ENCODE results near the gene RAB26. TPM values are rescaled to one million over a fixed set of nuclear protein-coding genes. Genes with fewer than 3 reads are reported as not detected.
"Not testable (repeated sequence)": the region's sequence is repeated elsewhere in the genome, so short reads cannot be mapped to it uniquely, and the experiment has no call there.

Gene RAB26
- polyA plus RNA-seq, 10 donors = 0.33 to 1.7 (median 0.53) TPM

DNA sequence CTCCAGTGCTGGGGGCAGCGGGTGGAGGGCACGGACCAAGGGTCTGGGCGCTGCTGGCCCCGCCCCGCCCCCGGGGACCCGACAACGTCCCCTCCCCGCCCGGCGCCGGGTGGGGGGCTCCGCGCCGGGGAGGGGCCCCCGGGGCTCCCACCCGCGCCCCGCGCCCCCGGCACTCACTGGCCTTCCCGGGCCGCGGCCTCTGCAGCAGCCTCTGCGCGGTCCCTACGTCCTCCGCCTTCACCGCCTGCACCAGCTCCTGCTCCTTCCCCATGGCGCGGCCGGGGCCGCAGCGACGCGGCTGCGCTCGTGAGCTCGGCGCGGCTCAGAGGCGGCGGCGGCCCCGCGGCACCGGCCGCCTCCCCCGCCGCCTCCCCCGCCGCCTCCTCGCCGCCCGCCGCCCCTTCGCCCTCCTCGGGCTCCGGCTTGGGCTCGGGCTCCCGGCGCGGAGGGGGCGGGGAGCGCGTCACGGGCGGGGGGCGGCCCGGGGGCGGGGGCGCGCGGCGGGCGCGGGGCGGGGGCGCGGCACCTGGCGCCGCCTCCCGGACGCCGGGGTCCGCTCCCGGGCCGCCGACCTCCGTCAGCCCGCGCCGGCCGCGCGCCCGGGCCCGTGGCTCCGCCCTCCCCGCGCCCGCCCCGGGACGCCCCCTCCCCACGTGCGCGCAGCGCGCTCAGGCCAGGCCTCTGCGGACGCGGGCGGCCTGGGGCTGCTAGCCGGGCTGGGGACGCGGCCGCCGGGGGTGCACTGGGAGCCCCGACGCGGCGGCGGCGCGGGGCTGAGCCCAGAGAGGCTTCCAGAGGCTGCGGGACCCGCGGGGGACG is 47.9 kb downstream of the RAB26 start, which contains the start of gene CASKIN1:
TSS of gene CASKIN1 (minus strand) at position 444 of the 819 bp plus-strand sequence. CDS start at position 271, 173 bp downstream.
- DNase-seq = peak in 1 of 3 donors; percentile 43

- DNase-seq = no peak
Observed at GRCh38 chr16:2196981-2197511, 48.6 kb downstream of the RAB26 start.

- DNase-seq = no peak
Observed at GRCh38 chr16:2197765-2198164, 49.3 kb downstream of the RAB26 start.

GRCh38 chr16:2198283-2198682 is 49.9 kb downstream of the RAB26 start:
- no peak for DNase-seq

DNA sequence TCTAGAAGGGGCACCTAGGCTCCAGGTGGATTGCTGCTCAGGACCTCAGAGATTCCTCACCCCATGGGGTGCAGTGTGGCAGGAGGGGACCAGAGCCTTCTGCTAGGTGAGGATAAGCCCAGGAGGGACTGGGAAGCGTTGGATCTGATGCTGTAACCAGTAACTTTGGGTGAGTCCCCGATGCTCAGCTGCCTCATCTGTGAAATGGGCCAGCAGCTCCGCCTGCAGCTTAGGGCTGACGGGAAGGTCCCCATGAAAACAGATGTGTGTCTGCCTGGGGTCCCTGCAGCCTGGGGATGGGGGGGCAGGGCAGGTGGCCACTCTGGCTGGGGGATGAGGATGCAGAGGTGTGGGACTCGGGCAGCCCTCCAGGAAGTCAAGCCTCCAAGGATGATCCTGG is 50.7 kb downstream of the RAB26 start:
- DNase-seq = no peak

- DNase-seq = no peak
Observed at GRCh38 chr16:2199621-2200139, 51.3 kb downstream of the RAB26 start.

DNA sequence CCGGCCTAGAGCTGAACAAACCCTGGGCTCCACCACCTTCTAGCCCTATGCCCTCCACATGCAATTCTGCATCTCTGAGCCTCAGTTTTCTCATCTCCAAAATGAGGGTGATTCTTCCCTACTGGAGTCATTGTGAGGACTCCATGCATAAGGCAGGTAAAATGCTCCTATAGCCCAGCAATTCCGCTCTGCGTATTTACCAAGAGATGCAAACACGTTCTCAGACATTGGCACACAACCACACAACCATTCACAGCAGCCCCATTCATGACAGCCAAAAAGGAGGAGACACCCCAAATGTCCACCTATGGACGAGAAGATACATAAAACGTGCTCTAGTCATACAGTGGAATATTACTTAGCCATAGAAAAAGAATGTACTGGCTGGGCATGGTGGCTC is 51.9 kb downstream of the RAB26 start:
- DNase-seq = no peak

DNA sequence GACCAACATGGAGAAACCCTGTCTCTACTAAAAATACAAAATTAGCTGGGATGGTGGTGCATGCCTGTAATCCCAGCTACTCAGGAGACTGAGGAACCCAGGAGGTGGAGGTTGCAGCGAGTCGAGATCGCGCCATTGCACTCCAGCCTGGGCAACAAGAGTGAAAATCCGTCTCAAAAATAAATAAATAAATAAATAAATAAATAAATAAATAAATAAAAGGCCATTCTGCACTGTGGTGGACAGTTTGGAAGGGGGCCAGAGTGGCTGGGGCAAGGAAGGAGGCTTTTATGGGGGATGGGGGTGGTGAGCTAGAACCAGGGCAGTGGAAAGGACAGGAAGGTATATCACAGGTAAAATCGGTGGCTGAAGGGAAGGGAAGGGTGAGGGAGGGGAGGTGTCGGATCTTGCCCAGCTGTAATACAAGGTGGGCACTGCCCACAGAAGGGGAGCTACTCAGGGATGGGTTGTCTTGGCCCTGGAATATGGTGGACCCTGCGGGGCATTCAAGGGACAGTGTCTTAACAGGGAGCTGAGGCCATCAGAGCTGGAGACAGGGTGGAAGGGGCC is 54.8 kb downstream of the RAB26 start:
- DNase-seq = not testable (repeated sequence)

Other genes starting within 250 kb of the RAB26 start
- gene HS3ST6, start 230.2 kb upstream of the RAB26 start, polyA plus RNA-seq (ENCODE audit: insufficient read length in 10 of 10) = 1 to 10 TPM in 2 of 10 donors, not detected in 8; 1.6 to 4.3 TPM
- 10 to 100 TPM; 17.6 to 40.8 (median 27.6) TPM for gene MSRB1, start 205.4 kb upstream of the RAB26 start, polyA plus RNA-seq (ENCODE audit: insufficient read length in 10 of 10)
- 10 to 100 TPM in 9 of 10 donors, 1 to 10 TPM in 1; 9.1 to 73.5 (median 46.2) TPM for gene RPL3L, start 193.9 kb upstream of the RAB26 start, polyA plus RNA-seq (ENCODE audit: insufficient read length in 10 of 10)
- gene NDUFB10, start 189.1 kb upstream of the RAB26 start, polyA plus RNA-seq (ENCODE audit: insufficient read length in 10 of 10) = 100 to 1,000 TPM; 111 to 148 (median 127) TPM
- 1,000 to 10,000 TPM; 2,391 to 3,374 (median 3,214) TPM for gene RPS2, start 183.8 kb upstream of the RAB26 start, polyA plus RNA-seq (ENCODE audit: insufficient read length in 10 of 10)
- gene RNF151, start 181.8 kb upstream of the RAB26 start, polyA plus RNA-seq (ENCODE audit: insufficient read length in 10 of 10) = not detected
- 10 to 100 TPM; 18.7 to 35.0 (median 27.8) TPM for gene TBL3, start 176.6 kb upstream of the RAB26 start, polyA plus RNA-seq (ENCODE audit: insufficient read length in 10 of 10)
- 1 to 10 TPM in 4 of 10 donors, under 1 TPM in 6; 0.18 to 1.5 (median 0.77) TPM for gene NOXO1, start 167.2 kb upstream of the RAB26 start, polyA plus RNA-seq (ENCODE audit: insufficient read length in 10 of 10)
- gene GFER, start 164.4 kb upstream of the RAB26 start, polyA plus RNA-seq (ENCODE audit: insufficient read length in 10 of 10) = 10 to 100 TPM; 12.4 to 18.7 (median 15.5) TPM
- gene SYNGR3, start 158.7 kb upstream of the RAB26 start, polyA plus RNA-seq (ENCODE audit: insufficient read length in 10 of 10) = 1 to 10 TPM in 5 of 10 donors, under 1 TPM in 5; 0.46 to 2.1 (median 0.98) TPM
- gene ZNF598, start 138.8 kb upstream of the RAB26 start, polyA plus RNA-seq (ENCODE audit: insufficient read length in 10 of 10) = 10 to 100 TPM; 13.7 to 25.1 (median 18.8) TPM
- gene NPW, start 128.8 kb upstream of the RAB26 start, polyA plus RNA-seq (ENCODE audit: insufficient read length in 10 of 10) = 1 to 10 TPM in 6 of 10 donors, under 1 TPM in 4; 0.59 to 4.1 (median 1.3) TPM
- 10 to 100 TPM; 28.3 to 62.6 (median 36.9) TPM for gene NHERF2, start 121.7 kb upstream of the RAB26 start, polyA plus RNA-seq (ENCODE audit: insufficient read length in 10 of 10)
- gene NTHL1, start 100.8 kb upstream of the RAB26 start, polyA plus RNA-seq (ENCODE audit: insufficient read length in 10 of 10) = 10 to 100 TPM in 5 of 10 donors, 1 to 10 TPM in 5; 7.4 to 16.9 (median 10.3) TPM
- gene TSC2, start 100.6 kb upstream of the RAB26 start, polyA plus RNA-seq (ENCODE audit: insufficient read length in 10 of 10) = 100 to 1,000 TPM in 1 of 10 donors, 10 to 100 TPM in 9; 62.2 to 104 (median 75.1) TPM
- 100 to 1,000 TPM in 9 of 10 donors, 10 to 100 TPM in 1; 86.8 to 161 (median 120) TPM for gene PKD1, start 12.7 kb upstream of the RAB26 start, polyA plus RNA-seq (ENCODE audit: insufficient read length in 10 of 10)
- gene TRAF7, start 7.2 kb downstream of the RAB26 start, polyA plus RNA-seq (ENCODE audit: insufficient read length in 10 of 10) = 10 to 100 TPM; 37.8 to 52.6 (median 44.7) TPM
- gene CASKIN1, start 48.0 kb downstream of the RAB26 start, polyA plus RNA-seq (ENCODE audit: insufficient read length in 10 of 10) = 1 to 10 TPM in 9 of 10 donors, under 1 TPM in 1; 0.94 to 2.7 (median 1.5) TPM
- 10 to 100 TPM; 24.4 to 38.7 (median 30.7) TPM for gene MLST8, start 56.8 kb downstream of the RAB26 start, polyA plus RNA-seq (ENCODE audit: insufficient read length in 10 of 10)
- 1 to 10 TPM; 3.5 to 8.0 (median 5.4) TPM for gene BRICD5, start 62.2 kb downstream of the RAB26 start, polyA plus RNA-seq (ENCODE audit: insufficient read length in 10 of 10)
- gene PGP, start 66.2 kb downstream of the RAB26 start, polyA plus RNA-seq (ENCODE audit: insufficient read length in 10 of 10) = 10 to 100 TPM; 11.2 to 15.4 (median 13.4) TPM
- 10 to 100 TPM in 8 of 10 donors, 1 to 10 TPM in 2; 9.4 to 20.1 (median 12.8) TPM for gene E4F1, start 75.0 kb downstream of the RAB26 start, polyA plus RNA-seq (ENCODE audit: insufficient read length in 10 of 10)
- gene DNASE1L2, start 87.8 kb downstream of the RAB26 start, polyA plus RNA-seq (ENCODE audit: insufficient read length in 10 of 10) = 1 to 10 TPM in 2 of 10 donors, under 1 TPM in 8; 0.35 to 1.1 (median 0.71) TPM
- 10 to 100 TPM; 42.8 to 59.2 (median 49.0) TPM for gene ECI1, start 103.0 kb downstream of the RAB26 start, polyA plus RNA-seq (ENCODE audit: insufficient read length in 10 of 10)
- 100 to 1,000 TPM; 136 to 186 (median 165) TPM for gene RNPS1, start 119.5 kb downstream of the RAB26 start, polyA plus RNA-seq (ENCODE audit: insufficient read length in 10 of 10)
- 10 to 100 TPM; 12.5 to 18.8 (median 14.8) TPM for gene ABCA3, start 192.1 kb downstream of the RAB26 start, polyA plus RNA-seq (ENCODE audit: insufficient read length in 10 of 10)

Measured in muscle of back (tissue), 11 donors.